ENCODE measurements around the gene SEC14L5.
A peak's percentile ranks its signal among the peaks of the same experiment; 100 is the strongest.

Gene SEC14L5

DNA sequence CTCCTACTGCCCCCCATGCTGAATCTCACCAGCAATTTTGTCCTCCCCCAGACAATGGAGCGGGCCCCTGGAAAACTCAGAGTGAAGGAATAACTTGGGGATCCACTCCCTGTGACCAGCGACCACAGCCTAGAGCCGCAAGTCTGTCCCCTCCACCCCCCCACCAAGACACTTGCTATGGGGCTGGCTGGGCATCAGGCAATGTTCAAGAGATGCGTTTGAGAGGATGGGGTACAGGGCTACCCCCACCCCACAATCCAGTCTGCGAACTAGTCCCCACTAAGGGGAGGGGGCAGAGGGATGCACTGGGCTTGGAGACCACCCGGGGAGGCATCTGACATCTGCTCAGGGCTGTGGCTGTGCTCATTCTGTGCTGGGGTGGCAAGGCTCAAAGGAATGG lies 23.5 kb upstream of the SEC14L5 start:
- CTCF ChIA-PET = no interaction called here

GRCh38 chr16:4935241-4935855 lies 22.8 kb upstream of the SEC14L5 start:
- ChIA-PET POLR2A (interaction anchor here (1.7 kb wide), 1 partner anchor 9 kb away, joined by 7 read pairs; no protein-coding TSS in a partner anchor), CTCF (interaction anchor here (0.6 to 1.6 kb wide), 3 partner anchors 18 to 61 kb away, joined by 3 to 5 read pairs (median 3); no protein-coding TSS in a partner anchor)
- no peaks in the 10 kb centered on the region for H3K9me3 ChIP-seq (ENCODE audit: control insufficient read depth, insufficient read depth, low read depth, low read length)
- no peak overlapping the region for H3K27ac ChIP-seq (ENCODE audit: extremely low read depth, low read depth, low read length)
- H3K4me3 ChIP-seq (ENCODE audit: low read depth, low read length) = no peak overlapping the region
- no peaks in the 10 kb centered on the region for H3K36me3 ChIP-seq (ENCODE audit: control insufficient read depth in 2 of 2, insufficient read depth in 1 of 2, low read length in 2 of 2)
- peaks cover 4% of the 10 kb centered on the region; the same call in 1 of the 2 replicates for H3K4me1 ChIP-seq (ENCODE audit: control insufficient read depth, insufficient read depth, low read length)
- no peak for TF ChIP-seq ZNF341 (tag by site-specific recombination; IDR thresholded peaks at IDR 0.05; ENCODE audit: low read depth)
- peak; percentile 23; the same call in 1 of the 2 replicates for TF ChIP-seq ZFHX2 (tag by site-specific recombination; conservative IDR thresholded peaks at IDR 0.05)
- TF ChIP-seq KLF1 (tag by site-specific recombination; IDR thresholded peaks at IDR 0.05) = peak; percentile 35; the same call in 1 of the 2 replicates

More for the DNA sequence above, 23.5 kb upstream of the SEC14L5 start:
- Histone ChIP-seq H3K27ac (ENCODE audit: extremely low read depth, low read depth, low read length) (no peak overlapping the region), H3K4me3 (ENCODE audit: low read depth, low read length) (no peak overlapping the region), H3K36me3 (ENCODE audit: control insufficient read depth in 2 of 2, insufficient read depth in 1 of 2, low read length in 2 of 2) (no peaks in the 10 kb centered on the region), H3K4me1 (ENCODE audit: control insufficient read depth, insufficient read depth, low read length) (peaks cover 4% of the 10 kb centered on the region; the same call in 1 of the 2 replicates), H3K9me3 (ENCODE audit: control insufficient read depth, insufficient read depth, low read depth, low read length) (no peaks in the 10 kb centered on the region)
- no peak for TF ChIP-seq ZNF510 (tag by site-specific recombination; IDR thresholded peaks at IDR 0.05; ENCODE audit: insufficient replicate concordance)
- TF ChIP-seq, protein P1, sequence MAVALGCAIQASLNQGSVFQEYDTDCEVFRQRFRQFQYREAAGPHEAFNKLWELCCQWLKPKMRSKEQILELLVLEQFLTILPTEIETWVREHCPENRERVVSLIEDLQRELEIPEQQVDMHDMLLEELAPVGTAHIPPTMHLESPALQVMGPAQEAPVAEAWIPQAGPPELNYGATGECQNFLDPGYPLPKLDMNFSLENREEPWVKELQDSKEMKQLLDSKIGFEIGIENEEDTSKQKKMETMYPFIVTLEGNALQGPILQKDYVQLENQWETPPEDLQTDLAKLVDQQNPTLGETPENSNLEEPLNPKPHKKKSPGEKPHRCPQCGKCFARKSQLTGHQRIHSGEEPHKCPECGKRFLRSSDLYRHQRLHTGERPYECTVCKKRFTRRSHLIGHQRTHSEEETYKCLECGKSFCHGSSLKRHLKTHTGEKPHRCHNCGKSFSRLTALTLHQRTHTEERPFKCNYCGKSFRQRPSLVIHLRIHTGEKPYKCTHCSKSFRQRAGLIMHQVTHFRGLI (tag by site-specific recombination; IDR thresholded peaks at IDR 0.05) = no peak
- no peak for TF ChIP-seq ZNF654 (tag by site-specific recombination; IDR thresholded peaks at IDR 0.05; ENCODE audit: low read depth)
- no peak for TF ChIP-seq ZNF692 (tag by site-specific recombination; IDR thresholded peaks at IDR 0.05)
- TF ChIP-seq ZNF792 (tag by site-specific recombination; IDR thresholded peaks at IDR 0.05) = no peak
- POLR2A ChIA-PET = no interaction called here

- Histone ChIP-seq H3K27ac (ENCODE audit: extremely low read depth, low read depth, low read length) (no peak overlapping the region; the same call in 1 of the 2 replicates), H3K4me1 (ENCODE audit: control insufficient read depth, insufficient read depth, low read length) (peaks cover 4% of the 10 kb centered on the region; the same call in 1 of the 2 replicates), H3K4me3 (ENCODE audit: low read depth, low read length) (peak overlapping the region; percentile 52), H3K9me3 (ENCODE audit: control insufficient read depth, insufficient read depth, low read depth, low read length) (no peaks in the 10 kb centered on the region), H3K36me3 (ENCODE audit: control insufficient read depth in 2 of 2, insufficient read depth in 1 of 2, low read length in 2 of 2) (no peaks in the 10 kb centered on the region)
- ChIA-PET POLR2A (interaction anchor here (0.5 to 1.7 kb wide), 2 partner anchors 8 to 119 kb away, joined by 6 to 7 read pairs; no protein-coding TSS in a partner anchor), CTCF (interaction anchor here (0.6 to 1.6 kb wide), 4 partner anchors 19 to 1971 kb away, joined by 3 to 5 read pairs (median 3); no protein-coding TSS in a partner anchor)
- TF ChIP-seq GFI1B (tag by site-specific recombination; IDR thresholded peaks at IDR 0.05) = no peak
- peak; percentile 62 for TF ChIP-seq KLF1 (tag by site-specific recombination; IDR thresholded peaks at IDR 0.05)
- peak; percentile 23; the same call in 1 of the 2 replicates for TF ChIP-seq ZNF423 (tag by site-specific recombination; IDR thresholded peaks at IDR 0.05)
- TF ChIP-seq ZIC2 (tag by site-specific recombination; IDR thresholded peaks at IDR 0.05) = peak; percentile 79
- TF ChIP-seq ZNF514 (tag by site-specific recombination; IDR thresholded peaks at IDR 0.05) = no peak
- TF ChIP-seq SP2 (tag by site-specific recombination; IDR thresholded peaks at IDR 0.05) = peak; percentile 37; the same call in 1 of the 2 replicates
- TF ChIP-seq ZBTB17 (tag by site-specific recombination; IDR thresholded peaks at IDR 0.05) = no peak
- TF ChIP-seq ZNF571 (tag by site-specific recombination; IDR thresholded peaks at IDR 0.05) = no peak
- TF ChIP-seq ZNF596 (tag by site-specific recombination; IDR thresholded peaks at IDR 0.05) = no peak; the same call in 1 of the 2 replicates
- no peak for TF ChIP-seq ZFHX2 (tag by site-specific recombination; conservative IDR thresholded peaks at IDR 0.05)
- TF ChIP-seq EGR2 (tag by site-specific recombination; IDR thresholded peaks at IDR 0.05; ENCODE audit: low read depth) = peak; percentile 7; the same call in 1 of the 2 replicates
- TF ChIP-seq GLIS2 (tag by site-specific recombination; IDR thresholded peaks at IDR 0.05) = peak; percentile 84
- TF ChIP-seq TCF7L2 (IDR thresholded peaks at IDR 0.05; ENCODE audit: borderline replicate concordance, low read depth, low read length) = no peak
- no peak for TF ChIP-seq ZNF157 (tag by site-specific recombination; IDR thresholded peaks at IDR 0.05)
- TF ChIP-seq ZNF239 (tag by site-specific recombination; IDR thresholded peaks at IDR 0.05) = no peak
- no peak for TF ChIP-seq ZNF433 (tag by site-specific recombination; IDR thresholded peaks at IDR 0.05; ENCODE audit: low read depth)
- peak; percentile 45; the same call in 1 of the 2 replicates for TF ChIP-seq BCL11B (tag by site-specific recombination; IDR thresholded peaks at IDR 0.05; ENCODE audit: low read depth)
- TF ChIP-seq ZNF248 (tag by site-specific recombination; IDR thresholded peaks at IDR 0.05) = no peak
- TF ChIP-seq ZNF707 (tag by site-specific recombination; IDR thresholded peaks at IDR 0.05) = no peak
- no peak for TF ChIP-seq ZNF555 (tag by site-specific recombination; conservative IDR thresholded peaks at IDR 0.05)
These were observed 21.7 kb upstream of the SEC14L5 start for GRCh38 chr16:4936181-4936990.

Data from HEK293 (cell line).